RWPE2 (cell line): ENCODE data around the gene EDC3.

Experiments
- ATAC-seq: fragments of 200-7000 bp; cut with Tn5 transposase; 3 replicates; pipeline ENCODE4 v1.9.1; 2021; ENCODE audit warnings: low read depth
- DNase-seq: peaks from one replicate; pipeline ENCODE4 v3.0.0-alpha.2; 2020; ENCODE audit warnings: low spot score
- H3K27ac ChIP-seq: fragments of 450-650 bp; 2 replicates; pipeline ENCODE4 v1.5.1; 2017; ENCODE audit warnings: mild to moderate bottlenecking; ENCODE audit not compliant: poor library complexity, severe bottlenecking
- H3K27me3 ChIP-seq: fragments of 250-450 bp; sonication (Bioruptor Pico); 2 replicates; pipeline ENCODE4 v1.5.1; 2021; ENCODE audit warnings: mild to moderate bottlenecking, moderate library complexity; ENCODE audit not compliant: insufficient read depth, poor library complexity, severe bottlenecking
- H3K36me3 ChIP-seq: fragments of 250-450 bp; sonication (Bioruptor Pico); 2 replicates; pipeline ENCODE4 v1.5.1; 2020; ENCODE audit warnings: low read depth, mild to moderate bottlenecking, moderate library complexity
- H3K4me1 ChIP-seq: fragments of 250-450 bp; sonication (Bioruptor Pico); 2 replicates; pipeline ENCODE4 v1.5.1; 2021; ENCODE audit warnings: mild to moderate bottlenecking, moderate library complexity; ENCODE audit not compliant: insufficient read depth, poor library complexity, severe bottlenecking
- H3K4me3 ChIP-seq: fragments of 250-450 bp; sonication (Bioruptor Pico); 2 replicates; pipeline ENCODE4 v1.5.1; 2021; ENCODE audit warnings: mild to moderate bottlenecking, moderate library complexity; ENCODE audit not compliant: severe bottlenecking
- H3K9me3 ChIP-seq: fragments of 250-450 bp; sonication (Bioruptor Pico); 2 replicates; pipeline ENCODE4 v1.5.1; 2021; ENCODE audit warnings: mild to moderate bottlenecking, moderate library complexity; ENCODE audit not compliant: severe bottlenecking
- CTCF ChIP-seq: fragments of 450-650 bp; IDR thresholded peaks from one replicate; pipeline ENCODE4 v1.5.1; 2017; ENCODE audit warnings: mild to moderate bottlenecking, moderate library complexity; ENCODE audit not compliant: poor library complexity, severe bottlenecking

Gene EDC3

GRCh38 chr15:74608786-74609185 lies 87.0 kb downstream of the EDC3 start:
- H3K36me3 ChIP-seq: no peaks in the 10 kb centered on the region
- no peaks in the 10 kb centered on the region for H3K9me3 ChIP-seq
- no peaks in the 10 kb centered on the region for H3K4me1 ChIP-seq
- no peak overlapping the region for H3K4me3 ChIP-seq
- no peak overlapping the region for H3K27ac ChIP-seq
- TF ChIP-seq CTCF: no peak
- ATAC-seq (no peak), DNase-seq (no peak)
- H3K27me3 ChIP-seq: no peaks in the 10 kb centered on the region

GRCh38 chr15:74605795-74606150 lies 90.1 kb downstream of the EDC3 start:
- H3K27me3 ChIP-seq: no peaks in the 10 kb centered on the region
- DNase-seq (no peak), ATAC-seq (no peak)
- H3K4me1 ChIP-seq: no peaks in the 10 kb centered on the region
- no peak for TF ChIP-seq CTCF
- no peaks in the 10 kb centered on the region for H3K9me3 ChIP-seq
- H3K27ac ChIP-seq: no peak overlapping the region
- H3K4me3 ChIP-seq: no peak overlapping the region
- no peaks in the 10 kb centered on the region for H3K36me3 ChIP-seq

DNA sequence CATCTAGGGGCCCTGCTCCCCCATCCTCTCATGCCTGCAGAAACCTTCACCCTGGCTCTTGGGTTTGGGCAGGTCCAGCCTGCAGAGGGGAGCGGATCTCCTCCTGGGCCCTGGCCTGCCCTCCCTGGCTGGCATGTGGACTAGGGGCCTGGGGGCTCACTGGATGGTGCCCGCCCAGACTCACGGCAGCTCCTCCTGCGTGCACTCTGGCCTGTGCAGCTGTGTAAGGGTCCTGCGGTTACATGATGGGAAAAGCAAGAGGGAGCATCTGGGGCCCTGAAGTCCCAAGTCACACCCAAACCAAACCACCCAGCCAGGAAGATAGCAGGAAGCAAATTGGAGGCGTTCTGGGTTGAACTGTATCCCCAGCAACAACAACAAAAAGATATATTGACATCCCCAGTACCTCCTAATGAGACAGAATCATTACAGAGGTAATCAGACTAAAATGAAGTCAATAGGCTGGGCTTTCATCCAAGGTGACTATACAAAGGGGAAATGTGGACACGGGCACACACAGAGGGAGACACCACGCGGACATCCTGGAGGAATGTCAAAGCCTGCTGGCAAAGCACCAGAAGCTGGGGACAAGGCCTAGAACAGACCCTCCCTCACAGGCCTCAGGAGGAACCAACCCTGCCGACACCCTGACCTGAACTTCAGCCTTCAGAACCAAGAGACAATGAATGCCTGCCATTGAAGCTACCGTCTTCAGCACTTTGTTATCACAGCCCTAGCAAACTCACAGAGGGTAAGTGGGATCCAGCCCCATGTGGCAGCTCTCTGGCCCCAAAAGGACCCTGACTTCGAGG lies 90.6 kb downstream of the EDC3 start:
- Histone ChIP-seq H3K36me3 (no peaks in the 10 kb centered on the region), H3K4me1 (no peaks in the 10 kb centered on the region), H3K27me3 (no peaks in the 10 kb centered on the region), H3K4me3 (no peak overlapping the region), H3K27ac (no peak overlapping the region), H3K9me3 (no peaks in the 10 kb centered on the region)
- DNase-seq (no peak), ATAC-seq (no peak)
- TF ChIP-seq CTCF: no peak

DNA sequence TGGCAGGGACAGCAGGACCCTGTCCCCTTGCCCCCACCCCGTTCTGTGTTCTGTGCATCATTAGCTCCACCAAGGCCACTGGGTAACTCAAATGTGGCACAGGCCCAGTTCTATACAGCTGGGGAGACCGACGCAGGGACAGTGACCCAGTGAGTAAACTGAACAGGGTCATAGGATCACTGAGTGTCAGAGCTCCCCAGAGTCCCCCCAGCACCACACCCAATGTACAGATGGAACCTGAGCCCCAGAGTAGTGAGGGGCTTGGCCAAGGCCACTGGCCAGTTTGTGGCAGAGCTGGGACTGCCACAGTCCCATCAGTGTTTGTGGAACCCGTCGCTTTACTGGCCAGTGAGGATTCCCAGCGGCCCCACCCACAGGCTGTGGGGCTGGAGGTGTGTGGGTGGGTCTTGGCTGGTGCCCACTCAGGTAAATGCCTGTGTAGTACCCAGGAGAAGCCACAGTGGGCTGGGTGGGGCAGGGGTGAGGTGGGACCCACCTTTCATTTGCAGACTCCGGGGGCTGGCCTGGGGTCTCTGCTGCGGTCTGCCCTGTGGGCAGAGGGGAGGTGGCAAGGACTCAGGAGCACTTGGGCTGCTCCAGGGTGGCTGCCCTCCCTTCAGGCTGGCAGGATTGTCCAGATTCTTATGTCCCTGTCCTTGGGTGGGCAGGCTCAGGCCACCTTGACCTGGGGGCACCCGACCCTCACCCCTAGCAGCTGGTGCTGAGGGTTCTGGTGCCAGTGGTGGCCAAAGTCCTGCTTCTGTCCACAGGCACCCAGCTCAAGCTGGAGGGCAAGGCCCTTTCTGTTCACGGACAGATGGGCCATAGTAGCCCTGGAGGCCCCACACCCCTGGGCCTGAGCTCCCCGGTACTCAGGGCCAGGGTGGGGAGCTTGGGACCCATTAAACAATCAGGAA lies 91.8 kb downstream of the EDC3 start:
- TF ChIP-seq CTCF: no peak
- ATAC-seq (no peak), DNase-seq (peak; percentile 66)
- Histone ChIP-seq H3K36me3 (no peaks in the 10 kb centered on the region), H3K27me3 (no peaks in the 10 kb centered on the region), H3K4me1 (peaks cover 3% of the 10 kb centered on the region), H3K27ac (no peak overlapping the region), H3K4me3 (no peak overlapping the region), H3K9me3 (no peaks in the 10 kb centered on the region)
